Measurements from ENCODE around the gene C3orf20.
"Not testable (repeated sequence)": the region's sequence is repeated elsewhere in the genome, so short reads cannot be mapped to it uniquely, and the experiment has no call there.

Gene C3orf20

GRCh38 chr3:14651440-14652251, 23.3 kb upstream of the C3orf20 start, which contains the start of gene CCDC174:
Gene CCDC174 (plus strand): TSS chr3:14651762. CDS start chr3:14651837, 75 bp downstream.
- peak; percentile 89 for DNase-seq

GRCh38 chr3:14652360-14652907, 22.5 kb upstream of the C3orf20 start:
- DNase-seq: not testable (repeated sequence)

GRCh38 chr3:14657579-14657978, 17.4 kb upstream of the C3orf20 start:
- DNase-seq: no peak

- no peak for DNase-seq
These were observed 16.0 kb upstream of the C3orf20 start for GRCh38 chr3:14658978-14659377.

GRCh38 chr3:14660942-14661341, 14.0 kb upstream of the C3orf20 start:
- no peak for DNase-seq

- no peak for DNase-seq
These were observed 11.4 kb upstream of the C3orf20 start for GRCh38 chr3:14663396-14664135.

- no peak for DNase-seq
These were observed 10.8 kb upstream of the C3orf20 start for GRCh38 chr3:14664170-14664569.

GRCh38 chr3:14672588-14672987, 2.4 kb upstream of the C3orf20 start:
- DNase-seq: no peak

- no peak for DNase-seq
These were observed 1.9 kb downstream of the C3orf20 start for GRCh38 chr3:14676881-14677280.

- DNase-seq: no peak
These were observed 3.1 kb downstream of the C3orf20 start for GRCh38 chr3:14678015-14678503.

- DNase-seq: no peak
These were observed 5.2 kb downstream of the C3orf20 start for GRCh38 chr3:14680115-14680514.

GRCh38 chr3:14680716-14681115, 5.8 kb downstream of the C3orf20 start:
- no peak for DNase-seq

GRCh38 chr3:14684447-14684846, 9.5 kb downstream of the C3orf20 start:
- DNase-seq: no peak

GRCh38 chr3:14685179-14685578, 10.2 kb downstream of the C3orf20 start:
- no peak for DNase-seq

- no peak for DNase-seq
These were observed 12.4 kb downstream of the C3orf20 start for GRCh38 chr3:14687360-14687759.

GRCh38 chr3:14688525-14688924, 13.6 kb downstream of the C3orf20 start:
- no peak for DNase-seq

GRCh38 chr3:14689247-14689980, 14.5 kb downstream of the C3orf20 start:
- DNase-seq: no peak

GRCh38 chr3:14691239-14691638, 16.3 kb downstream of the C3orf20 start:
- no peak for DNase-seq

GRCh38 chr3:14691719-14692118, 16.8 kb downstream of the C3orf20 start:
- no peak for DNase-seq

GRCh38 chr3:14698601-14699244, 23.8 kb downstream of the C3orf20 start:
- no peak for DNase-seq

GRCh38 chr3:14699643-14700042, 24.7 kb downstream of the C3orf20 start:
- DNase-seq: no peak

- DNase-seq: no peak
These were observed 25.9 kb downstream of the C3orf20 start for GRCh38 chr3:14700891-14701290.

Measured in T-helper 9 cell (primary cell).